HL-60 (cell line): Measurements from ENCODE around the gene PCBP4.

ENCODE experiments used
- DNase-seq, 2 experiments: peaks; one replicate each; pipeline ENCODE4 v3.0.0-alpha.2; 2010 to 2020; ENCODE audit warnings: low read depth in 1 of 2, low spot score in 1 of 2
- H3K27ac ChIP-seq: fragments of 250-450 bp; sonication (Bioruptor Pico); replicated peaks from 2 replicates; pipeline ENCODE4 v1.5.1; 2020; ENCODE audit warnings: mild to moderate bottlenecking, moderate library complexity
- H3K27me3 ChIP-seq: fragments of 250-450 bp; sonication (Bioruptor Pico); 2 replicates; pipeline ENCODE4 v1.5.1; 2021; ENCODE audit warnings: mild to moderate bottlenecking, moderate library complexity; ENCODE audit not compliant: insufficient read depth, poor library complexity, severe bottlenecking
- H3K4me3 ChIP-seq: replicated peaks from 2 replicates; pipeline ENCODE4 v1.5.1; 2011; ENCODE audit warnings: mild to moderate bottlenecking, control low read depth, low read length; ENCODE audit not compliant: insufficient read depth
- CTCF ChIP-seq: IDR thresholded peaks from one replicate; pipeline ENCODE4 v1.5.1; 2011; ENCODE audit warnings: low read length, control low read depth, inconsistent platforms; ENCODE audit not compliant: insufficient read depth
- GABPA ChIP-seq: IDR thresholded peaks from 2 replicates; pipeline ENCODE4 v1.6.1; 2012; ENCODE audit warnings: low read depth
- POLR2AphosphoS5 ChIP-seq: IDR thresholded peaks from 2 replicates; pipeline ENCODE4 v1.6.1; 2012; ENCODE audit warnings: low read depth
- REST ChIP-seq: IDR thresholded peaks from 2 replicates; pipeline ENCODE4 v1.6.1; 2012; ENCODE audit warnings: low read depth; ENCODE audit not compliant: insufficient replicate concordance
- SPI1 ChIP-seq: IDR thresholded peaks from 2 replicates; pipeline ENCODE4 v1.6.1; 2012; ENCODE audit warnings: low read depth, mild to moderate bottlenecking, borderline replicate concordance

The PCBP4 gene

DNA sequence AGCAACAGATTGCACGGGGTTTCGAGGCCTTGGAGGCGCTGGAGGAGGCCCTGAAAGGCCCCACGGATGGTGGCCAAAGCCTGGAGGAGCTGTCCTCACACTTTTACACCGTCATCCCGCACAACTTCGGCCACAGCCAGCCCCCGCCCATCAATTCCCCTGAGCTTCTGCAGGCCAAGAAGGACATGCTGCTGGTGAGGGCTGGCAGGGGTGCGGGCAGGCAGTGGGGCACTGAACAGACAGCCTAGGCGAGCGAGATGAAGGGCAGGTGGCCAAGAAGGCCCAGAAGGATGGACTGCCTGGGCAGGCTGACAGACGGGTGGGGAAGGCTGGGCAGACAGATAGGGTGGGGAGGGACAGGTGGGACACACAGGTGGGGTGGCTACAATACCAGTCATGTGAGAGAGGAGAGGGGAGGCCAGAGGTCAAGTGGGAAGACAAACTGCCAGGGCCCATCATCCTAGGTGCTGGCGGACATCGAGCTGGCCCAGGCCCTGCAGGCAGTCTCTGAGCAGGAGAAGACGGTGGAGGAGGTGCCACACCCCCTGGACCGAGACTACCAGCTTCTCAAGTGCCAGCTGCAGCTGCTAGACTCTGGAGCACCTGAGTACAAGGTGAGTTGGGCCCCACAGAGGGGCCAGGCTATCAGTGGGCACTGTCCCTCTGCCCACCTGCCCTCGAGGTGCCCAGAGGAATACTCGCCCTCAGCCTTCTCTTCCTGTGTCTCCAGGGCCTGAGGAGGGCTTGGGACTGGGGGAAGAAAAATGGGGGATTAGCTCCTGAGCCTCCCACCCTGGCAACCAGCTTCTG, 22.0 kb downstream of the PCBP4 start:
- H3K4me3 ChIP-seq = no peak overlapping the region
- no peaks in the 10 kb centered on the region for H3K27me3 ChIP-seq
- H3K27ac ChIP-seq = no peak overlapping the region
- TF ChIP-seq REST = no peak
- TF ChIP-seq CTCF = no peak
- no peak for DNase-seq

DNA sequence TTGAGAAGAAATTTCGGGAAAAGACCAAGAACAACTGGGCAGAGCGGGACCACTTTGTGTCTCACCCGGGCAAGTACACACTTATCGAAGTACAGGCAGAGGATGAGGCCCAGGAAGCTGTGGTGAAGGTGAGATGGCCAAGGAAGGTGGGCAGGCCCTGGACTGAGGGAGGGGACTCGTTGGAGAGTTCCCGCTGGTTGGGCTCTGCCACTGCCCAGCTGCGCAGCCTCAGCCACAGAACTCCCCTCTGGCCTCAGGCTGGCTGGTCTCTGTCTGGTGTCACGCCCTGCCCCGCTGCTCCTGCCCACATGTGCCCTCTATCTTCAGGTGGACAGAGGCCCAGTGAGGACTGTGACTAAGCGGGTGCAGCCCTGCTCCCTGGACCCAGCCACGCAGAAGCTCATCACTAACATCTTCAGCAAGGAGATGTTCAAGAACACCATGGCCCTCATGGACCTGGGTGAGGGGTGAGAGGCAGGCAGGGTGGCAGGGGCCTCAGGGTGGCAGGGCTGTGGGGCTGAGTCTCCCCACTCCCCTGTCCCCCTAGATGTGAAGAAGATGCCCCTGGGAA, 22.7 kb downstream of the PCBP4 start:
- no peaks in the 10 kb centered on the region for H3K27me3 ChIP-seq
- no peak overlapping the region for H3K4me3 ChIP-seq
- DNase-seq = no peak
- TF ChIP-seq CTCF = no peak
- TF ChIP-seq REST = no peak
- no peak for TF ChIP-seq SPI1
- no peak for TF ChIP-seq POLR2AphosphoS5
- TF ChIP-seq GABPA = no peak
- H3K27ac ChIP-seq = no peak overlapping the region

DNA sequence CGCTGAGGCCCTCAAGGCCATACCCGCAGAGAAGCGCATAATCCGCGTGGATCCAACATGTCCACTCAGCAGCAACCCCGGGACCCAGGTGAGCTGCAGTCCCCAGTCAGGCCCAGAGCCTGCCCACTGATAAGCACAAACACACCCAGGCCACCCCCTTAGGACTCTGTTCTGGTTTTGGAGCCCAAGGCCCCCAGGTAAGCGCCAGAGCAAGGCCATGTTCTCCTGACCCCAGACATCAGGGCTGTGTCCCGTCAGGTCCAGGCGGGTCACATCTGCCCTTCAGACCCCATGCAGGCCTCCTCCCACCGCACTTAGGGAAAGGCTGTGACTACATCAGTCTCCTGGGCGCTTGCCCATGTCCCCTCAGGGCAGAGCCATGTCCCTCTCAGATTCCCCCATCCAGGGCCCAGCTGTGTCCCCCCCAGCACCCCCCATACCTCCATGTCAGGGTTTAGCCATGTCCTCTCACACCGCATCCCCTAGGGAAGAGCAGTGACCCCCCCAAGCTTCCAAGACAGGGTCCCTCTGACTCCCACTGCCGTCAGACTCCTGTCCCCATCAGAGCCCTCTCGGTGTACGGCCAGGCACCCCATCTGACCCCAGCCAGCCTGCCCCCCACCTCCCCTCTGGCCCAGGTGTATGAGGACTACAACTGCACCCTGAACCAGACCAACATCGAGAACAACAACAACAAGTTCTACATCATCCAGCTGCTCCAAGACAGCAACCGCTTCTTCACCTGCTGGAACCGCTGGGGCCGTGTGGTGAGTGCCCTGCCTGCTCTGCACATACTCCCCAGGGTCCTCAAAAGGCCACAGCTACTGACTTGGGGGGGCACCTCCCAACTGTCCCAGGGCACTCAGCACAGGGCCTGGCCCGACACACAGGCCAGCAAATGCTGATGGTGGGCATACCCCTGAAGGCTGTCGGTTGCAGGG, 23.5 kb downstream of the PCBP4 start:
- no peak overlapping the region for H3K4me3 ChIP-seq
- no peaks in the 10 kb centered on the region for H3K27me3 ChIP-seq
- TF ChIP-seq GABPA = no peak
- no peak for TF ChIP-seq CTCF
- TF ChIP-seq REST = no peak
- no peak for TF ChIP-seq SPI1
- no peak overlapping the region for H3K27ac ChIP-seq
- DNase-seq = no peak
